ENCODE results near the gene MOB3A.

The MOB3A gene

GRCh38 chr19:2122982-2123381 lies 26.9 kb upstream of the MOB3A start:
- no peak overlapping the region for H3K4me3 ChIP-seq (ENCODE audit: low read length)
- no peak for TF ChIP-seq CTCF (conservative IDR thresholded peaks at IDR 0.05; ENCODE audit: low read length)
- DNase-seq (ENCODE audit: low read depth): no peak

- H3K4me3 ChIP-seq (ENCODE audit: low read length): no peak overlapping the region
- no peak for DNase-seq (ENCODE audit: low read depth)
- no peak for TF ChIP-seq CTCF (conservative IDR thresholded peaks at IDR 0.05; ENCODE audit: low read length)
These were observed 26.1 kb upstream of the MOB3A start for GRCh38 chr19:2122251-2122650.

GRCh38 chr19:2121416-2122051 lies 25.4 kb upstream of the MOB3A start:
- no peak for TF ChIP-seq CTCF (conservative IDR thresholded peaks at IDR 0.05; ENCODE audit: low read length)
- no peak for DNase-seq (ENCODE audit: low read depth)
- no peak overlapping the region for H3K4me3 ChIP-seq (ENCODE audit: low read length)

GRCh38 chr19:2120821-2121220 lies 24.7 kb upstream of the MOB3A start:
- TF ChIP-seq CTCF (conservative IDR thresholded peaks at IDR 0.05; ENCODE audit: low read length): no peak

GRCh38 chr19:2119921-2120785 lies 24.0 kb upstream of the MOB3A start:
- no peak overlapping the region for H3K4me3 ChIP-seq (ENCODE audit: low read length)
- no peak for TF ChIP-seq CTCF (conservative IDR thresholded peaks at IDR 0.05; ENCODE audit: low read length)
- no peak for DNase-seq (ENCODE audit: low read depth)

More at GRCh38 chr19:2120821-2121220, 24.7 kb upstream of the MOB3A start:
- no peak for DNase-seq (ENCODE audit: low read depth)
- no peak overlapping the region for H3K4me3 ChIP-seq (ENCODE audit: low read length)

- DNase-seq (ENCODE audit: low read depth): no peak
- no peak overlapping the region for H3K4me3 ChIP-seq (ENCODE audit: low read length)
- no peak for TF ChIP-seq CTCF (conservative IDR thresholded peaks at IDR 0.05; ENCODE audit: low read length)
These were observed 22.3 kb upstream of the MOB3A start for GRCh38 chr19:2118438-2118837.
